DLD1 (cell line): ENCODE measurements around the gene ARHGEF7.

Source experiments
- in situ Hi-C: cut with HindIII; loops from 2 replicates; pipeline ENCODE4 v1.10.0; 2017; ENCODE audit warnings: low sequenced_read_pairs

Gene ARHGEF7

GRCh38 chr13:111292710-111293485 lies 177.8 kb downstream of the ARHGEF7 start:
- in situ Hi-C loops = no loop called here

DNA sequence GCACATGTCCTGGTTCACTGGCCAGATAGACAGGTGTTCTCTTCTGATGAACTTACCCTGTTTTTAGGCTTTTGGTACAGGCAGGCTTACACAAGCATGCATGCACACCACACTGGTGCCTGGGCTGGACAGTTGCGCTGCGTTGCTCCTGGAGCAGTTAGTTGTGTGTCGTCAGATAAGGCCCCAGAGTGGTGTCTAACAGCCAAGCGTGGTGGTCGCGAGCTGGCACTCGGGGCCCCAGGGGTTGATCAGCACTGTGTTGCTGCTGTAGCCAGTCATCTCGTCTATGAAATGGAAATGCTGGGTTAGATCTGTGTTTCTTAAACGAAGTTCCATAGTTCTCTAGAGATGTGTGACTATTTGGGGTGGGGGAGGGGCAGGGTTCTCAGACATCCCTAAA lies 180.8 kb downstream of the ARHGEF7 start:
- in situ Hi-C loops = no loop called here

DNA sequence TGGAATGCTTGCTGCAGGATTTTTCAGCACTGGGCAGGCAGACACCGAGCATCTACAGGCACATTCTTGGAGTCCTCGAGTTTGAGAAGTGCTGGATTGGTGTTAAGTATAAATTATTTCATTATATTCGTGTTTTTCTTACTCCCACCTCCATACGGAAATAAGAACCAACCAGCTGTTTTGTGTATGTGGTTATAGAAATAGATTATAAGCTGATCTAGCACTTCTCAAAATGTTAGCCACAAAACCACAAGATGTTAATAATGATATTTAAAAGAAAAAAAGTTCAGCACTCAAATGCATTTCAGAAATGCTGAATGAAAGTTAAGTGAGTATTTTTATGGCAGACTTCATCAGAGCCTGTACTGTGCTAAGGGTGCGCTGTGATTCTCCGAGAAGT lies 181.3 kb downstream of the ARHGEF7 start:
- in situ Hi-C loops = no loop called here

- in situ Hi-C loops = no loop called here
Measured at GRCh38 chr13:111298214-111298975, 183.3 kb downstream of the ARHGEF7 start.

- in situ Hi-C loops = no loop called here
Measured at GRCh38 chr13:111302045-111302726, 187.1 kb downstream of the ARHGEF7 start.

DNA sequence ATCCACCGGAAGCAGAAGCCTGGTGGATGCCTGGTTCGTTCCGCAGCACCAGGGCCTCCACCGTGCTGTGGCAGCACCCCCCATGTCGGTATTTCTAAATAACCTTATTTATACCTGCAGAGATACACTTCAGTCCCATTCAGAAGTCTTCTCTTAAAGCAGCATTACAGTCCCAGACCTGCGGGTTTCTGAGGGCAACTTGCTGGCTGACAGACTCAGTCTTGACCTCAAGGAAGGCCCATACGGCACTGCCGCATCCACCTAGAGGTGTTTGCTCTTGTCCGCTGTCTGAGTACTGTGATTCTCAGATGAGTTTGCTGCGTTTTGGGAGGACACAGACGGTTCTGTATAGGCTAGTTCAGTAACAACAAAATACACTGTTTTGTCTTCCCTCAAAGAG lies 188.4 kb downstream of the ARHGEF7 start:
- in situ Hi-C loops = no loop called here

GRCh38 chr13:111304041-111304544 lies 189.0 kb downstream of the ARHGEF7 start:
- in situ Hi-C loops = no loop called here

DNA sequence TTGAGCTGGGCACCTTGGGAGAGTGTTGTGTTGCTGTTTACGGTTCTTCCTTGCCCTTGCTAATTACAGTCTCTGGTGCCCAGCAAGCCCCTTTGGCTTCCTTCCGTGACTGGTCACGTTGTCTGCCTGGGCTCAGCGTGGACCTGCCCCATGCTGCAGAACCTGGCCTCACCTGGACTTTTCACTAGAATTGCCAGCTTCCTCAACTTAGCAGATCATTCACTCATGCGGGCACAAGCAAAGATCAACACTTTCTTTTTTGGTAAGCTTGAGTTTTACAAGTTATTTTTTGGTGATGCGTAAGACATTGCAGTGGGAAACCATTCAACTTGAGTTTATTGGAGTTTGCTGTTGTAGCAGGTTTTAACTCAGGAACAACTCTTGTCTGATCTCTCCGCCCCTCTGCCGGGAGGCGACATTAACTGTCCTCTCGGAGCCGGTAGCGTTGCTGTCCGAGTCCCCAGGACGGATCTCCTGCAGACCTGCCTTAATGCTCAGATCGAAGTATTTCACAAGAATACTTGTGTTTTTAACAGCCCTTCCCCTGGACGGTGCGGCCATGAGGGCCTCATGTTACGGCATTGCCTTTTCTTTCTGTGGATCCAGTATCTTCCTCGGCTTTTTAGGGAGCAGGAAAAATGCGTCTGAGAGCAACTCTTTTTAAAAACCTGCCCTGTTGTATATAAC lies 189.6 kb downstream of the ARHGEF7 start:
- in situ Hi-C loops = no loop called here

DNA sequence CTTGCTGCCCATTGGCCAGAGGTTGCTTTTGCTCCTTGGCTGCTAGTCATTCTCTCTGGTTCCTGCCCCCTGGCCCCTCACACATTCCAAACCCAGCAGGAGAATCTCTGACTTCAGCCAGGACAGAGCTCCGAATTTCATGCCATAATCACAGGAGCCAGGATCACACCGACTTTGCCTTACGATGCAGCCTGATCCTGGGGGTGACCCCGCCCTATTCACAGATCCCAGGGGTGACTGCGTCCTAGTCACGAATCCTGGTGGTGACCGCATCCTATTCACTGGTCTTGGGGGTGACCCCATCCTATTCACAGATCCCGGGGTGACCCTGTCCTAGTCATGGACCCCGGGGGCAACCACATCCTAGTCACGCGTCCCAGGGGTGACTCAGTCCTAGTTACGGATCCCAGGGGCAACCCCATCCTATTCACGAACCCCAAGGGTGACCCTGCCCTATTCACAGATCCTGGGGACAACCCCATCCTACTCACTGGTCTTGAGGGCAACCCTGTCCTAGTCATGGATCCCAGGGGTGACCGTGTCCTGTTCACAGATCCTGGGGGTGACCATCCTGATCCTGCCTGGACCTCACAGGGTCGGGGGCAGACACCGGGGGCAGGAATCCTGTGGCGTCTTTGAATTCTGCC lies 198.0 kb downstream of the ARHGEF7 start:
- in situ Hi-C loops = no loop called here

DNA sequence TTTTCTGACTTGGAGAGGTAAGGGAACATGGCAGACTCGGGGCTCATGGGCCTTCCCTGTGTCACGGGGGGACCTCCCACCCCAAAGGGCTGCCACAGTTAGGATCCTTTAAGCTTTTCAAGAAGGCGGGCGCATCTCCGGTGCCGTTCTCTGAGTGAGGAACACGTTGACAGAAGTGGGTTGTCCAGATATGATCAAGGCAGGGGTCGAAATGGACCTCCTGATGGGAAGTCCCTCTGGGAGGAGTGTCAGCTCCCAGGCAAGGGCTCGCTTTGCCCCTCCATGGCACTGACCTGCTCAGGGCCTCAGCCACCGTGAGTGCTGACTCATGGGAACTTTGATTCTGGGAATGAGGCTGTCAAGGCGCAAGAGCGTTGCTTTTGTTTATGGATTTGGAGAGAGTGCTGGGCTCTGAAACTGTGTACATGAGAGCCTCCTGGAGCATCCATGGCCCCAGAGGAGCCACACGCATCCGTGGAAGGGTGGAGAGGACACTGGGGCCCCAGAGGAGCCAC lies 198.9 kb downstream of the ARHGEF7 start:
- in situ Hi-C loops = no loop called here

DNA sequence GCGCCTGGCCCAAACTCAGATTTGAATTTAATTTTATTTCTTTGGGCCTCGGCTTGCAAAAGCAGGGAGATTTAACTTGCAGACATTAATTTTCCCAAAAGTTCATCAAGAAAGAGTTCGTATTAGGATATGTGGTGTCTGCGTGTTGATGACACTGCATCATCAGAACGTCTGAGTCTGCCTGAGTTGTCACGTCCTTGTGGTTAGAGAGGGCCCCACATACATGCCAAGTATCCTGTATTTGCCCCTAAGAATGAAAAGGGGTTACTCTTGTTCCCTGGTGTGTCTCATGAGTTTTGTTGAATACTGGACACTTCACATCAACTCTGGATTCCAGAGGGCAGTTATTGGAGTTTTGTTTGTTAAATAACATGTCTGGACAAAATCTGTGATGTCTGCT lies 199.7 kb downstream of the ARHGEF7 start:
- in situ Hi-C loops = no loop called here

GRCh38 chr13:111315347-111315995 lies 200.4 kb downstream of the ARHGEF7 start:
- in situ Hi-C loops = no loop called here

DNA sequence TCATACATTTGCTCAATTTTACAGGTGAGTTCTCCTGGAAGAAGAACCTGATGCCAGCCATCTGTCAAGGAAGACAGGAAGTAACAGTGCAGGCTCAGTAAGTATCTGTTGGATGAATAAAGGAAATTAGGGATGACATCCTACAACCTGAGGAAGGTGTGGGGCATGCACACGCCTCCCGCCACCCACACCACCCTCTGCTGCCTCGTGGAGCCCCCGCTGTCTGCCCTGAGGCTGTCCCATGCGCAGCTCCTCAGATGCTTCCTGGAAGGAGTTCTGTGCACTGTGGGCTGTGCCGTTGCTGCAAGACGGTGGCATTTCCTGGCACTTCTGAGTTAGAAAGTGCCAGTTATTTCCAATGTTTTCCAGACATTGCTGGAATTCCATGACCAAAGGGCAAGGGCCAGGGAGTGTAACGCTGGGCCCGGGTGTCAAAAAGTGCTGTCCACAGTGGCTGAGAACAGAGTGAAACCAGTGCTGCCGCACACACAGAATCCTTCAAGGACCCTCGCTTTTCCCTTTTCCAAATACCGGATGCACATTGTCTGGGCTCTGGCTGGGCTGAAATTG lies 201.1 kb downstream of the ARHGEF7 start:
- in situ Hi-C loops = no loop called here

- in situ Hi-C loops = no loop called here
Measured at GRCh38 chr13:111317042-111317550, 202.0 kb downstream of the ARHGEF7 start.

- in situ Hi-C loops = no loop called here
Measured at GRCh38 chr13:111317571-111318345, 202.6 kb downstream of the ARHGEF7 start.

GRCh38 chr13:111318386-111318785 lies 203.3 kb downstream of the ARHGEF7 start:
- in situ Hi-C loops = no loop called here

DNA sequence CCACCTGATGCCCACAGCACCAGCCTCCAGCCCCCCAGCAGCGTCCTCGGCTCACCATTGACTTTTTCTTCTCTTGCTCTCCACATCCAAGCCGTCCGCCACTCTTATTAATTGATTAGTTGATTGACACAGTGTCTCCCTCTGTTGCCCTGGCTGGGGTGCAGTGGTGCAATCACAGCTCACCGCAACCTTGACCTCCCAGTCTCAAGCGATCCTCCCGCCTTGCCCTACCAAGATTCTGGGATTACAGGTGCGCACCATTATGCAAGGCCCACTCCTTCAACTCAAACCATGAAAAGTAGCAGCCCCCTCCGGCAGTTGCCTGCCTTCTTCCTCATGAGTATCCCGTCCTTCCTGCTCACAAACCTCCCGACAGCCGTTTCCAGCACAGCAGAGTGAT lies 204.4 kb downstream of the ARHGEF7 start:
- in situ Hi-C loops = no loop called here
